ENCODE data around the gene ESPN. TPM values are rescaled to one million over a fixed set of nuclear protein-coding genes. Genes with fewer than 3 reads are reported as not detected.

The ESPN gene
- total and polyA plus RNA-seq, 4 donors = 0.29 to 28.7 (median 0.69) TPM

GRCh38 chr1:6506210-6507036, 81.8 kb downstream of the ESPN start:
- DNase-seq = no peak
- H3K27ac ChIP-seq (ENCODE audit: low read depth in 1 of 2, low read length in 2 of 2) = no peak overlapping the region
- no peak for ATAC-seq (ENCODE audit: low FRiP score)
- H3K4me3 ChIP-seq (ENCODE audit: low read length in 2 of 2) = no peak overlapping the region
- peaks cover 2 to 3% of the 10 kb centered on the region in 2 donors for H3K4me1 ChIP-seq (ENCODE audit: control insufficient read depth in 1 of 2, insufficient read depth in 2 of 2, low read length in 2 of 2)
- no peaks in the 10 kb centered on the region for H3K9me3 ChIP-seq (ENCODE audit: control insufficient read depth, low read length)
- no peaks in the 10 kb centered on the region for H3K36me3 ChIP-seq (ENCODE audit: control insufficient read depth in 1 of 2, insufficient read depth in 2 of 2, low read length in 1 of 2)
- WGBS, 2 donors = 84 to 90% methylated on average over 31 of the region's 31 CpGs
- intact Hi-C loops (cut with DNase I) = no loop called here
- no peaks in the 10 kb centered on the region for H3K27me3 ChIP-seq (ENCODE audit: control insufficient read depth in 1 of 2, insufficient read depth in 2 of 2, low read length in 1 of 2)

- intact Hi-C loops (cut with DNase I) = no loop called here
- DNase-seq (no peak), ATAC-seq (ENCODE audit: low FRiP score) (no peak)
- Histone ChIP-seq H3K4me3 (ENCODE audit: low read length in 2 of 2) (no peak overlapping the region), H3K27ac (ENCODE audit: low read depth in 1 of 2, low read length in 2 of 2) (no peak overlapping the region), H3K4me1 (ENCODE audit: control insufficient read depth in 1 of 2, insufficient read depth in 2 of 2, low read length in 2 of 2) (peaks cover 0 to 3% of the 10 kb centered on the region in 2 donors), H3K36me3 (ENCODE audit: control insufficient read depth in 1 of 2, insufficient read depth in 2 of 2, low read length in 1 of 2) (no peaks in the 10 kb centered on the region), H3K9me3 (ENCODE audit: control insufficient read depth, low read length) (no peaks in the 10 kb centered on the region), H3K27me3 (ENCODE audit: control insufficient read depth in 1 of 2, insufficient read depth in 2 of 2, low read length in 1 of 2) (no peaks in the 10 kb centered on the region)
- WGBS, 2 donors = 72% methylated on average over 7 of the region's 7 CpGs
These were observed 82.5 kb downstream of the ESPN start for GRCh38 chr1:6507037-6507428.

- Histone ChIP-seq H3K9me3 (ENCODE audit: control insufficient read depth, low read length) (no peaks in the 10 kb centered on the region), H3K36me3 (ENCODE audit: control insufficient read depth in 1 of 2, insufficient read depth in 2 of 2, low read length in 1 of 2) (no peaks in the 10 kb centered on the region), H3K27ac (ENCODE audit: low read depth in 1 of 2, low read length in 2 of 2) (no peak overlapping the region), H3K4me1 (ENCODE audit: control insufficient read depth in 1 of 2, insufficient read depth in 2 of 2, low read length in 2 of 2) (no peaks in the 10 kb centered on the region), H3K4me3 (ENCODE audit: low read length in 2 of 2) (no peak overlapping the region), H3K27me3 (ENCODE audit: control insufficient read depth in 1 of 2, insufficient read depth in 2 of 2, low read length in 1 of 2) (no peaks in the 10 kb centered on the region)
- DNase-seq (no peak), ATAC-seq (ENCODE audit: low FRiP score) (no peak)
- 12 to 16% methylated on average over 11 to 12 of the region's 12 CpGs for WGBS, 2 donors
- intact Hi-C loops (cut with DNase I) = no loop called here
These were observed 82.9 kb downstream of the ESPN start for GRCh38 chr1:6507461-6507911.

GRCh38 chr1:6508154-6508815, 83.7 kb downstream of the ESPN start:
- H3K36me3 ChIP-seq (ENCODE audit: control insufficient read depth in 1 of 2, insufficient read depth in 2 of 2, low read length in 1 of 2) = no peaks in the 10 kb centered on the region
- H3K27me3 ChIP-seq (ENCODE audit: control insufficient read depth in 1 of 2, insufficient read depth in 2 of 2, low read length in 1 of 2) = no peaks in the 10 kb centered on the region
- H3K9me3 ChIP-seq (ENCODE audit: control insufficient read depth, low read length) = no peaks in the 10 kb centered on the region
- no peaks in the 10 kb centered on the region for H3K4me1 ChIP-seq (ENCODE audit: control insufficient read depth in 1 of 2, insufficient read depth in 2 of 2, low read length in 2 of 2)
- ATAC-seq (ENCODE audit: low FRiP score) (no peak), DNase-seq (no peak)
- intact Hi-C loops (cut with DNase I) = no loop called here
- no peak overlapping the region for H3K27ac ChIP-seq (ENCODE audit: low read depth in 1 of 2, low read length in 2 of 2)
- WGBS, 2 donors = 84 to 87% methylated on average over 18 of the region's 18 CpGs
- H3K4me3 ChIP-seq (ENCODE audit: low read length in 2 of 2) = no peak overlapping the region

GRCh38 chr1:6508816-6509189, 84.2 kb downstream of the ESPN start:
- H3K27ac ChIP-seq (ENCODE audit: low read depth in 1 of 2, low read length in 2 of 2) = no peak overlapping the region
- no peaks in the 10 kb centered on the region for H3K36me3 ChIP-seq (ENCODE audit: control insufficient read depth in 1 of 2, insufficient read depth in 2 of 2, low read length in 1 of 2)
- no peaks in the 10 kb centered on the region for H3K4me1 ChIP-seq (ENCODE audit: control insufficient read depth in 1 of 2, insufficient read depth in 2 of 2, low read length in 2 of 2)
- DNase-seq (no peak), ATAC-seq (ENCODE audit: low FRiP score) (peak; percentile 4)
- no peaks in the 10 kb centered on the region for H3K9me3 ChIP-seq (ENCODE audit: control insufficient read depth, low read length)
- 93 to 98% methylated on average over 11 of the region's 11 CpGs for WGBS, 2 donors
- intact Hi-C loops (cut with DNase I) = no loop called here
- no peak overlapping the region for H3K4me3 ChIP-seq (ENCODE audit: low read length in 2 of 2)
- H3K27me3 ChIP-seq (ENCODE audit: control insufficient read depth in 1 of 2, insufficient read depth in 2 of 2, low read length in 1 of 2) = no peaks in the 10 kb centered on the region

GRCh38 chr1:6509220-6509918, 84.8 kb downstream of the ESPN start:
- DNase-seq (no peak), ATAC-seq (ENCODE audit: low FRiP score) (peak; percentile 8)
- H3K27ac ChIP-seq (ENCODE audit: low read depth in 1 of 2, low read length in 2 of 2) = no peak overlapping the region
- whole genome bisulfite sequencing, 2 donors = 87 to 92% methylated on average over 20 of the region's 20 CpGs
- H3K9me3 ChIP-seq (ENCODE audit: control insufficient read depth, low read length) = no peaks in the 10 kb centered on the region
- H3K4me1 ChIP-seq (ENCODE audit: control insufficient read depth in 1 of 2, insufficient read depth in 2 of 2, low read length in 2 of 2) = no peaks in the 10 kb centered on the region
- H3K36me3 ChIP-seq (ENCODE audit: control insufficient read depth in 1 of 2, insufficient read depth in 2 of 2, low read length in 1 of 2) = no peaks in the 10 kb centered on the region
- intact Hi-C loops (cut with DNase I) = no loop called here
- H3K27me3 ChIP-seq (ENCODE audit: control insufficient read depth in 1 of 2, insufficient read depth in 2 of 2, low read length in 1 of 2) = no peaks in the 10 kb centered on the region
- no peak overlapping the region for H3K4me3 ChIP-seq (ENCODE audit: low read length in 2 of 2)

- Histone ChIP-seq H3K27me3 (ENCODE audit: control insufficient read depth in 1 of 2, insufficient read depth in 2 of 2, low read length in 1 of 2) (no peaks in the 10 kb centered on the region), H3K36me3 (ENCODE audit: control insufficient read depth in 1 of 2, insufficient read depth in 2 of 2, low read length in 1 of 2) (no peaks in the 10 kb centered on the region), H3K9me3 (ENCODE audit: control insufficient read depth, low read length) (no peaks in the 10 kb centered on the region), H3K4me3 (ENCODE audit: low read length in 2 of 2) (no peak overlapping the region), H3K4me1 (ENCODE audit: control insufficient read depth in 1 of 2, insufficient read depth in 2 of 2, low read length in 2 of 2) (no peaks in the 10 kb centered on the region), H3K27ac (ENCODE audit: low read depth in 1 of 2, low read length in 2 of 2) (no peak overlapping the region)
- WGBS, 2 donors = 71 to 81% methylated on average over 10 of the region's 10 CpGs
- intact Hi-C loops (cut with DNase I) = no loop called here
- DNase-seq (no peak), ATAC-seq (ENCODE audit: low FRiP score) (no peak)
These were observed 85.3 kb downstream of the ESPN start for GRCh38 chr1:6509919-6510291.

- Histone ChIP-seq H3K27me3 (ENCODE audit: control insufficient read depth in 1 of 2, insufficient read depth in 2 of 2, low read length in 1 of 2) (no peaks in the 10 kb centered on the region), H3K27ac (ENCODE audit: low read depth in 1 of 2, low read length in 2 of 2) (no peak overlapping the region), H3K4me1 (ENCODE audit: control insufficient read depth in 1 of 2, insufficient read depth in 2 of 2, low read length in 2 of 2) (no peaks in the 10 kb centered on the region), H3K36me3 (ENCODE audit: control insufficient read depth in 1 of 2, insufficient read depth in 2 of 2, low read length in 1 of 2) (no peaks in the 10 kb centered on the region), H3K4me3 (ENCODE audit: low read length in 2 of 2) (no peak overlapping the region), H3K9me3 (ENCODE audit: control insufficient read depth, low read length) (no peaks in the 10 kb centered on the region)
- WGBS, 2 donors = 78 to 94% methylated on average over 6 of the region's 6 CpGs
- ATAC-seq (ENCODE audit: low FRiP score) (no peak), DNase-seq (no peak)
- intact Hi-C loops (cut with DNase I) = no loop called here
These were observed 85.9 kb downstream of the ESPN start for GRCh38 chr1:6510493-6510892.
